ENCODE results near the gene SECTM1. TPM values are rescaled to one million over a fixed set of nuclear protein-coding genes. Genes with fewer than 3 reads are reported as not detected.

Gene SECTM1
- total and polyA plus RNA-seq, 2 experiments from 2014 or later: 0.21 to 1.3 TPM

DNA sequence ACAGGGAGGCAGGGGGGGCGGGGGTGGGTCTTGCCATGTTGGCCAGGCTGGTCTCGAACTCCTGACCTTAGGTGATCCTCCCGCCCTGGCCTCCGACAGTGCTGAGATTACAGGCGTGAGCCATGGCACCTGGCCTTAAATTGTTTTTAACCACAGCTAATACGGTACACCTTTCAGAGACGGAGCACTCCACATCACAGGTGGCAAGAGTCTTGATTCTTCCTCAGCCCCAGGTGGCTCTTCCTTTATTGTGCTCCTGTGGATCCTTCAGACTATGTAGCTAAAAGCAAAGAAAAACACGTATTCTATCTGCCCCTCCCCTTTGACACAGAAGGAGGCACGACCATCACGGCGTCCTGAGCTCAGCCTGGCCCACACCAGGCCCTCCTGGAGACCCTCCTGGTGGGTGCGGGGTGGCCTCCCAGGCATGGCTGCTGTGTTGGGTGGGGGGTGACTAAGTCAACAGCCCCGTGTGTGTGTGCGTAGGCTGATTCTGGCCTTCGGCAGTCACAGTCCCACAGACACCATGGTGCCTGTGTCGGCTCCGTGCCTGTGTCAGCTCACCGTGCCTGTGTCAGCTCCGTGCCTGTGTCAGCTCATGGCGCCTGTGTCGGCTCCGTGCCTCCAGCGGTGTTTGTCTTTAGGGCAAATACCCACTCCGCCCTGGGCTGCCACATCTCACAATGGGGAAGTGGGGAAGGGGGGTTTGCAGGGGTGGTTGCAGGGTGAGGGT is 10.8 kb upstream of the SECTM1 start (continued):
- TF ChIP-seq, protein P1, sequence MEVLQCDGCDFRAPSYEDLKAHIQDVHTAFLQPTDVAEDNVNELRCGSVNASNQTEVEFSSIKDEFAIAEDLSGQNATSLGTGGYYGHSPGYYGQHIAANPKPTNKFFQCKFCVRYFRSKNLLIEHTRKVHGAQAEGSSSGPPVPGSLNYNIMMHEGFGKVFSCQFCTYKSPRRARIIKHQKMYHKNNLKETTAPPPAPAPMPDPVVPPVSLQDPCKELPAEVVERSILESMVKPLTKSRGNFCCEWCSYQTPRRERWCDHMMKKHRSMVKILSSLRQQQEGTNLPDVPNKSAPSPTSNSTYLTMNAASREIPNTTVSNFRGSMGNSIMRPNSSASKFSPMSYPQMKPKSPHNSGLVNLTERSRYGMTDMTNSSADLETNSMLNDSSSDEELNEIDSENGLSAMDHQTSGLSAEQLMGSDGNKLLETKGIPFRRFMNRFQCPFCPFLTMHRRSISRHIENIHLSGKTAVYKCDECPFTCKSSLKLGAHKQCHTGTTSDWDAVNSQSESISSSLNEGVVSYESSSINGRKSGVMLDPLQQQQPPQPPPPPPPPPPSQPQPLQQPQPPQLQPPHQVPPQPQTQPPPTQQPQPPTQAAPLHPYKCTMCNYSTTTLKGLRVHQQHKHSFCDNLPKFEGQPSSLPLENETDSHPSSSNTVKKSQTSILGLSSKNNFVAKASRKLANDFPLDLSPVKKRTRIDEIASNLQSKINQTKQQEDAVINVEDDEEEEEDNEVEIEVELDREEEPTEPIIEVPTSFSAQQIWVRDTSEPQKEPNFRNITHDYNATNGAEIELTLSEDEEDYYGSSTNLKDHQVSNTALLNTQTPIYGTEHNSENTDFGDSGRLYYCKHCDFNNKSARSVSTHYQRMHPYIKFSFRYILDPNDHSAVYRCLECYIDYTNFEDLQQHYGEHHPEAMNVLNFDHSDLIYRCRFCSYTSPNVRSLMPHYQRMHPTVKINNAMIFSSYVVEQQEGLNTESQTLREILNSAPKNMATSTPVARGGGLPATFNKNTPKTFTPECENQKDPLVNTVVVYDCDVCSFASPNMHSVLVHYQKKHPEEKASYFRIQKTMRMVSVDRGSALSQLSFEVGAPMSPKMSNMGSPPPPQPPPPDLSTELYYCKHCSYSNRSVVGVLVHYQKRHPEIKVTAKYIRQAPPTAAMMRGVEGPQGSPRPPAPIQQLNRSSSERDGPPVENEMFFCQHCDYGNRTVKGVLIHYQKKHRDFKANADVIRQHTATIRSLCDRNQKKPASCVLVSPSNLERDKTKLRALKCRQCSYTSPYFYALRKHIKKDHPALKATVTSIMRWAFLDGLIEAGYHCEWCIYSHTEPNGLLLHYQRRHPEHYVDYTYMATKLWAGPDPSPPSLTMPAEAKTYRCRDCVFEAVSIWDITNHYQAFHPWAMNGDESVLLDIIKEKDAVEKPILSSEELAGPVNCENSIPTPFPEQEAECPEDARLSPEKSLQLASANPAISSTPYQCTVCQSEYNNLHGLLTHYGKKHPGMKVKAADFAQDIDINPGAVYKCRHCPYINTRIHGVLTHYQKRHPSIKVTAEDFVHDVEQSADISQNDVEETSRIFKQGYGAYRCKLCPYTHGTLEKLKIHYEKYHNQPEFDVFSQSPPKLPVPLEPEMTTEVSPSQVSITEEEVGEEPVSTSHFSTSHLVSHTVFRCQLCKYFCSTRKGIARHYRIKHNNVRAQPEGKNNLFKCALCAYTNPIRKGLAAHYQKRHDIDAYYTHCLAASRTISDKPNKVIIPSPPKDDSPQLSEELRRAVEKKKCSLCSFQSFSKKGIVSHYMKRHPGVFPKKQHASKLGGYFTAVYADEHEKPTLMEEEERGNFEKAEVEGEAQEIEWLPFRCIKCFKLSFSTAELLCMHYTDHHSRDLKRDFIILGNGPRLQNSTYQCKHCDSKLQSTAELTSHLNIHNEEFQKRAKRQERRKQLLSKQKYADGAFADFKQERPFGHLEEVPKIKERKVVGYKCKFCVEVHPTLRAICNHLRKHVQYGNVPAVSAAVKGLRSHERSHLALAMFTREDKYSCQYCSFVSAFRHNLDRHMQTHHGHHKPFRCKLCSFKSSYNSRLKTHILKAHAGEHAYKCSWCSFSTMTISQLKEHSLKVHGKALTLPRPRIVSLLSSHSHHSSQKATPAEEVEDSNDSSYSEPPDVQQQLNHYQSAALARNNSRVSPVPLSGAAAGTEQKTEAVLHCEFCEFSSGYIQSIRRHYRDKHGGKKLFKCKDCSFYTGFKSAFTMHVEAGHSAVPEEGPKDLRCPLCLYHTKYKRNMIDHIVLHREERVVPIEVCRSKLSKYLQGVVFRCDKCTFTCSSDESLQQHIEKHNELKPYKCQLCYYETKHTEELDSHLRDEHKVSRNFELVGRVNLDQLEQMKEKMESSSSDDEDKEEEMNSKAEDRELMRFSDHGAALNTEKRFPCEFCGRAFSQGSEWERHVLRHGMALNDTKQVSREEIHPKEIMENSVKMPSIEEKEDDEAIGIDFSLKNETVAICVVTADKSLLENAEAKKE (CRISPR knock-in tag; IDR thresholded peaks at IDR 0.05): no peak
- no peak for TF ChIP-seq ZNF331 (CRISPR knock-in tag; IDR thresholded peaks at IDR 0.05; ENCODE audit: low read depth)

DNA sequence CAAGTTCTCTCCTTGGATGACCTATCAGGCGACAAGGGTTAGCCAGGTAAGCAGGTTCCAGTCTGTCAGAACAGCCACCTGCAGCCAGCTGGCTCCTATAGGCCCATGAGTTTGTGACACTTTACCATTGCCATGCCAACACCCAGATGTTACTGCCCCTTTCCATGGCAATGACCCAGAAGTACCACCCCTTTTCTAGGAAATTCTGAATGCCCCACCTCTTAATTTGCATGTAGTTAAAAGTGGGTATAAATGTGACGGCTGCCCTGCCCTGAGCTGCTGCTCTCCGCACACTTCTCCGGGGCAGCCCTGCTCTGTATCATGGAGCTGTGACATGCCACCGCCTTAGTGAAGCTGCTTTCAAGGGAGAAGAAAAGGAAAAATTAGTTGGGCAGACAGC is 10.0 kb upstream of the SECTM1 start:
- no peak overlapping the region for H3K4me2 ChIP-seq
- H3K9me2 ChIP-seq (ENCODE audit: insufficient read depth): no peaks in the 10 kb centered on the region
- no peaks in the 10 kb centered on the region for H3K27me3 ChIP-seq (ENCODE audit: insufficient read depth)
- no peaks in the 10 kb centered on the region for H3K36me3 ChIP-seq (ENCODE audit: insufficient read depth)
- Mint-ChIP-seq H3K4me3 (no peak overlapping the region), H3K27ac (no peak overlapping the region), H3K36me3 (ENCODE audit: low read depth) (peaks cover 4% of the 10 kb centered on the region), H3K9me3 (peaks cover 15% of the 10 kb centered on the region), H3K27me3 (ENCODE audit: insufficient read depth, low read depth, poor library complexity) (peaks cover 17% of the 10 kb centered on the region), H3K4me1 (peaks cover 13% of the 10 kb centered on the region; the same call in 2 of the 3 replicates)
- H4K20me1 ChIP-seq (replicated peaks; ENCODE audit: insufficient read depth): no peaks in the 10 kb centered on the region
- no peak overlapping the region for H3K4me3 ChIP-seq
- no peak overlapping the region for H3K27ac ChIP-seq (ENCODE audit: low read depth)
- DNase-seq (ENCODE audit: low spot score) (peak; percentile 29), ATAC-seq (peak; percentile 56)
- H3F3A ChIP-seq (replicated peaks; ENCODE audit: low read depth): no peaks in the 10 kb centered on the region
- H3K4me1 ChIP-seq (ENCODE audit: insufficient read depth): no peaks in the 10 kb centered on the region
- H2AFZ ChIP-seq: no peak overlapping the region
- no peaks in the 10 kb centered on the region for H3K79me2 ChIP-seq (replicated peaks; ENCODE audit: insufficient read depth)
- TF ChIP-seq, protein P2, sequence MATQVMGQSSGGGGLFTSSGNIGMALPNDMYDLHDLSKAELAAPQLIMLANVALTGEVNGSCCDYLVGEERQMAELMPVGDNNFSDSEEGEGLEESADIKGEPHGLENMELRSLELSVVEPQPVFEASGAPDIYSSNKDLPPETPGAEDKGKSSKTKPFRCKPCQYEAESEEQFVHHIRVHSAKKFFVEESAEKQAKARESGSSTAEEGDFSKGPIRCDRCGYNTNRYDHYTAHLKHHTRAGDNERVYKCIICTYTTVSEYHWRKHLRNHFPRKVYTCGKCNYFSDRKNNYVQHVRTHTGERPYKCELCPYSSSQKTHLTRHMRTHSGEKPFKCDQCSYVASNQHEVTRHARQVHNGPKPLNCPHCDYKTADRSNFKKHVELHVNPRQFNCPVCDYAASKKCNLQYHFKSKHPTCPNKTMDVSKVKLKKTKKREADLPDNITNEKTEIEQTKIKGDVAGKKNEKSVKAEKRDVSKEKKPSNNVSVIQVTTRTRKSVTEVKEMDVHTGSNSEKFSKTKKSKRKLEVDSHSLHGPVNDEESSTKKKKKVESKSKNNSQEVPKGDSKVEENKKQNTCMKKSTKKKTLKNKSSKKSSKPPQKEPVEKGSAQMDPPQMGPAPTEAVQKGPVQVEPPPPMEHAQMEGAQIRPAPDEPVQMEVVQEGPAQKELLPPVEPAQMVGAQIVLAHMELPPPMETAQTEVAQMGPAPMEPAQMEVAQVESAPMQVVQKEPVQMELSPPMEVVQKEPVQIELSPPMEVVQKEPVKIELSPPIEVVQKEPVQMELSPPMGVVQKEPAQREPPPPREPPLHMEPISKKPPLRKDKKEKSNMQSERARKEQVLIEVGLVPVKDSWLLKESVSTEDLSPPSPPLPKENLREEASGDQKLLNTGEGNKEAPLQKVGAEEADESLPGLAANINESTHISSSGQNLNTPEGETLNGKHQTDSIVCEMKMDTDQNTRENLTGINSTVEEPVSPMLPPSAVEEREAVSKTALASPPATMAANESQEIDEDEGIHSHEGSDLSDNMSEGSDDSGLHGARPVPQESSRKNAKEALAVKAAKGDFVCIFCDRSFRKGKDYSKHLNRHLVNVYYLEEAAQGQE (IDR thresholded peaks at IDR 0.05; ENCODE audit: unreplicated experiment): no peak
- TF ChIP-seq, protein P1 (CRISPR knock-in tag; IDR thresholded peaks at IDR 0.05): no peak
- TF ChIP-seq ZNF114 (CRISPR knock-in tag; IDR thresholded peaks at IDR 0.05): no peak
- no peak for TF ChIP-seq POLR2AphosphoS5 (IDR thresholded peaks at IDR 0.05; ENCODE audit: low read depth)
